ENCODE data around the gene STK39. TPM values are rescaled to one million over a fixed set of nuclear protein-coding genes. Genes with fewer than 3 reads are reported as not detected.

The STK39 gene
- total RNA-seq, 3 donors from 2014 or later: 16.4 to 22.9 (median 19.2) TPM

DNA sequence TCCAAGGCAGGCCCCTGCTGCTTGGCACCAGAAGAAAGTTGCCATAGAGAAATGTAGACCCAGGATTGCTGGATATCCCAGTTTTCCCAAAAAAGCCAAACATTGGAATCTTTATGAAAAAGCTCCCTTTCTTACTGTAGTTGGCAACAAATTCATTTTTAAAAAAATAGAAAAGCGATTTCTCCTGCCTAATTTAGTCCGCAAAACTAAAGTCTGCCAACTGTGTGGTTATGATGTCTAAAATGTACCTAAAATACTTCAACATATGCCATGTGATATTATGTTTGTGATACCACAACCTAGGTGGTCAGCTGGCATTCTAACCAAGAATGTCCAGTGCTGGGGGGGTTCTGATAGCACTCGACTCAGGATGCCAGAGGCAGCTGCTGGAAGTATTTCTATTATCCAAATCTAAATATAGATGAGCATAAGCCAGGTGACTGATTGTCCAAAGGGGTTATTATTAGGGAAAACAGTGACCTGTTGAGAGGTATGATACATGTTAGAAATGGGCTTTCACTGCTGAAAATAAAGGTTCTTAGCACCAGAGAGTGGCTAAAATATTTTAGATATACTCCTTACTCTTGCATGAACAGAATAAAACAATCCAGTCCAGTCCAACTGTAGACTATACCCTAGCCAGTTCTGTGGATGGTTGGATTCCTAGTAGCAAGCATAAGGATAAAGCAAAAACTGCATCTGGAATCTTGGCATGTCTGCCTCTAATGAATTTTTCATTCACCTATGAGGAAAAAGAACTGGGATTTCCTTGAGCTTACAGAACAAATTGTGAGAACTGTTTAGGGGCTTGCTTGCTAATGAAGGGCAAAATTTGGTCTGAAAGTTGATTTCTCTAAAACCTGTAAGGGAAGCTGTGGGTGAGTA, 101.7 kb downstream of the STK39 start:
- TF ChIP-seq, protein P1, sequence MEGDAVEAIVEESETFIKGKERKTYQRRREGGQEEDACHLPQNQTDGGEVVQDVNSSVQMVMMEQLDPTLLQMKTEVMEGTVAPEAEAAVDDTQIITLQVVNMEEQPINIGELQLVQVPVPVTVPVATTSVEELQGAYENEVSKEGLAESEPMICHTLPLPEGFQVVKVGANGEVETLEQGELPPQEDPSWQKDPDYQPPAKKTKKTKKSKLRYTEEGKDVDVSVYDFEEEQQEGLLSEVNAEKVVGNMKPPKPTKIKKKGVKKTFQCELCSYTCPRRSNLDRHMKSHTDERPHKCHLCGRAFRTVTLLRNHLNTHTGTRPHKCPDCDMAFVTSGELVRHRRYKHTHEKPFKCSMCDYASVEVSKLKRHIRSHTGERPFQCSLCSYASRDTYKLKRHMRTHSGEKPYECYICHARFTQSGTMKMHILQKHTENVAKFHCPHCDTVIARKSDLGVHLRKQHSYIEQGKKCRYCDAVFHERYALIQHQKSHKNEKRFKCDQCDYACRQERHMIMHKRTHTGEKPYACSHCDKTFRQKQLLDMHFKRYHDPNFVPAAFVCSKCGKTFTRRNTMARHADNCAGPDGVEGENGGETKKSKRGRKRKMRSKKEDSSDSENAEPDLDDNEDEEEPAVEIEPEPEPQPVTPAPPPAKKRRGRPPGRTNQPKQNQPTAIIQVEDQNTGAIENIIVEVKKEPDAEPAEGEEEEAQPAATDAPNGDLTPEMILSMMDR (IDR thresholded peaks at IDR 0.05): no peak
- TF ChIP-seq POLR2AphosphoS5 (IDR thresholded peaks at IDR 0.05) (no peak), POLR2A (IDR thresholded peaks at IDR 0.05) (no peak)
- Histone ChIP-seq H3K27ac (no peak overlapping the region), H3K4me1 (no peaks in the 10 kb centered on the region), H3K27me3 (no peaks in the 10 kb centered on the region), H3K9me3 (no peaks in the 10 kb centered on the region), H3K36me3 (no peaks in the 10 kb centered on the region), H3K4me3 (no peak overlapping the region)
- intact Hi-C loops (cut with DNase I; ENCODE audit: low total_unique reads): no loop called here
- no peak for DNase-seq (ENCODE audit: low spot score in 2 of 2)

DNA sequence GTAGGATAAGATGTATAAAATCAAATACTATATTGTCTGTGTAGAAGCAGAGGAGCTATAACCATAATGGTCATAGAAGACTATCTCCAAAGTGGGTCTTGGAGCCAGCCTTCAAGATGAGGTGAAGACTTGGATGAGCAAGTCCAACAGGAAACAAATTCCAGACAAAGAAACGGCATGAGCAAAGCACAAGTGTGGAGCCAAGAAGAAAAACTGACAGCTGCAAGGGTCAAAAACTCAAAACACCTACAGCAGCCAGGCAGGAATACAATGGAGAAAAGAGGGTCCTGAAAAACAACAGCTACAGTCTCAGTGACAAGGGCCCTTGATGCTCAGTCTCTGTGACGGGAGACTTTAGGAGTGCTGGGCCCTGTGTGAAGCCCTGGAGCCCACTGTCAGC, 102.4 kb downstream of the STK39 start:
- no peaks in the 10 kb centered on the region for H3K36me3 ChIP-seq
- no peaks in the 10 kb centered on the region for H3K27me3 ChIP-seq
- H3K4me1 ChIP-seq: no peaks in the 10 kb centered on the region
- TF ChIP-seq, protein P1 (IDR thresholded peaks at IDR 0.05): no peak
- TF ChIP-seq POLR2A (IDR thresholded peaks at IDR 0.05): no peak
- TF ChIP-seq POLR2AphosphoS5 (IDR thresholded peaks at IDR 0.05): no peak
- intact Hi-C loops (cut with DNase I; ENCODE audit: low total_unique reads): no loop called here
- no peak for DNase-seq (ENCODE audit: low spot score in 2 of 2)
- H3K4me3 ChIP-seq: no peak overlapping the region
- no peak overlapping the region for H3K27ac ChIP-seq
- H3K9me3 ChIP-seq: no peaks in the 10 kb centered on the region

DNA sequence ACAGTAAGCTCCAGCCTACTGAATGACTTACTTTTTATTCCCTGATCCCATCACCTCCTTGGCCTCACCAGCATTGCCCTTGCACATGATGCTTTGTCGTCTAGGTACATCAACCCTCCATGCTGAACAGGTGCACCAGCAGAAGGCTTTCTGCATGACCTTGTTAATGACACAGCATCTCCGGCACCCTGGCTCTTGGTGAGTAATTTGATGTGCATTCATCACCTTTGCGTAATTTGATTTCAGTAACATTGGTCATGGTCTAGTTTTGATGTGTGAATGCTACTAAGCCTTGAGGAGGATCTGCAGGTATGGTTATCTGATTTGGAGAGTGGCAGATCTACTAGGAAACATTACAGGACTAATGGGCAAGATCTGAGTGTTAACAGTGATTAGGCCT, 103.6 kb downstream of the STK39 start:
- no peak for DNase-seq (ENCODE audit: low spot score in 2 of 2)
- Histone ChIP-seq H3K4me1 (no peaks in the 10 kb centered on the region), H3K9me3 (no peaks in the 10 kb centered on the region), H3K27me3 (no peaks in the 10 kb centered on the region), H3K36me3 (no peaks in the 10 kb centered on the region), H3K4me3 (no peak overlapping the region), H3K27ac (no peak overlapping the region)
- TF ChIP-seq POLR2A (IDR thresholded peaks at IDR 0.05): no peak
- intact Hi-C loops (cut with DNase I; ENCODE audit: low total_unique reads): no loop called here

- TF ChIP-seq, protein P1 (IDR thresholded peaks at IDR 0.05): no peak
- no peaks in the 10 kb centered on the region for H3K4me1 ChIP-seq
- no peak for DNase-seq (ENCODE audit: low spot score in 2 of 2)
- H3K4me3 ChIP-seq: no peak overlapping the region
- no peaks in the 10 kb centered on the region for H3K9me3 ChIP-seq
- no peaks in the 10 kb centered on the region for H3K27me3 ChIP-seq
- no peak overlapping the region for H3K27ac ChIP-seq
- intact Hi-C loops (cut with DNase I; ENCODE audit: low total_unique reads): no loop called here
- no peaks in the 10 kb centered on the region for H3K36me3 ChIP-seq
These were observed 106.5 kb downstream of the STK39 start for GRCh38 chr2:168140892-168141291.

DNA sequence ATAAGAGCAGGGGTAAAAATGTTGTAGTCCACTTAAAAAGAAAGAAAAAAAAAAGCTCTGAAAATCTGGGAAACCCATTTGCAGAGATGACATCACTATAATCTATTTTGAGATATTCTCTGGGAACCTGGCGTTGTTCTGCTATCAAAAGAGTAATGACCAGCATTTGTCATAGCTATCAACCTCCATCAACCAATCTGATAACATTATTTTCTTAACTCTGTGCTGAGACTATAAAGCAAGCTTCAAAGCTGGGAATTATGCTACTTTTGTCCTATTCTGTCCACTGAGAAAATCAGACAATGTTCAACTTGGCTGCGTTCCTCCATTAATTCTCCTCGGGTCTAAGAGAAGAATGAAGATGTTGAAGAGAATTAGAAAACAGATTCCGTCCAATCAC, 107.5 kb downstream of the STK39 start:
- no peaks in the 10 kb centered on the region for H3K36me3 ChIP-seq
- no peak for DNase-seq (ENCODE audit: low spot score in 2 of 2)
- H3K27me3 ChIP-seq: no peaks in the 10 kb centered on the region
- H3K9me3 ChIP-seq: no peaks in the 10 kb centered on the region
- TF ChIP-seq POLR2A (IDR thresholded peaks at IDR 0.05) (no peak), POLR2AphosphoS5 (IDR thresholded peaks at IDR 0.05) (no peak)
- TF ChIP-seq, protein P1 (IDR thresholded peaks at IDR 0.05): no peak
- H3K4me3 ChIP-seq: no peak overlapping the region
- intact Hi-C loops (cut with DNase I; ENCODE audit: low total_unique reads): no loop called here
- H3K27ac ChIP-seq: no peak overlapping the region
- H3K4me1 ChIP-seq: no peaks in the 10 kb centered on the region
